Colonic mucosa (tissue), 4 donors: Measurements from ENCODE around the gene TMEM270. TPM values are rescaled to one million over a fixed set of nuclear protein-coding genes. Genes with fewer than 3 reads are reported as not detected.

Source experiments
- DNase-seq: peaks from one replicate; pipeline ENCODE4 v3.0.0-alpha.2; 2020
- H3K27ac ChIP-seq: fragments of 200-600 bp; one replicate; pipeline ENCODE4 v1.8.0; 2021
- H3K27me3 ChIP-seq: fragments of 200-600 bp; one replicate; pipeline ENCODE4 v1.8.0; 2021
- H3K36me3 ChIP-seq: fragments of 200-600 bp; one replicate; pipeline ENCODE4 v1.8.0; 2021
- H3K4me1 ChIP-seq: fragments of 200-600 bp; one replicate; pipeline ENCODE4 v1.8.0; 2021; ENCODE audit warnings: mild to moderate bottlenecking
- H3K4me3 ChIP-seq: fragments of 200-600 bp; one replicate; pipeline ENCODE4 v1.8.0; 2021
- H3K9ac ChIP-seq, 2 donors: one replicate each; pipeline ENCODE4 v1.7.0; 2013; ENCODE audit warnings: control low read depth in 2 of 2, low read depth in 2 of 2, low read length in 2 of 2
- H3K9me3 ChIP-seq: fragments of 200-600 bp; one replicate; pipeline ENCODE4 v1.8.0; 2021
- intact Hi-C: fragments of 100-400 bp; cut with DNase I; formaldehyde crosslinking; loops from one replicate; pipeline ENCODE4 v1.14.1; 2022
- total RNA-seq, 2 donors: library from RNA; stranded (reverse); fragmentation: NEBNext Ultra II Directional in 1 of 2; extraction: Animal tissue kit (Norgen Biotek cat#: 25700) in 1 of 2; gene quantifications; one replicate each; pipeline ENCODE4 v1.2.1, GENCODE V29; 2021
- TF ChIP-seq, protein P1 (sequence below): fragments of 200-600 bp; IDR thresholded peaks from one replicate; pipeline ENCODE4 v1.8.0; 2022; ENCODE audit warnings: antibody characterized with exemption, mild to moderate bottlenecking
- donor health status: healthy.
- donor health status: DM: no; HTN: no; CAD: no.
- donor health status: DM: no; HTN: no; CAD: no.

The TMEM270 gene
- total RNA-seq, 2 donors from 2014 or later, result not detected

- H3K27me3 ChIP-seq, result no peaks in the 10 kb centered on the region
- H3K9ac ChIP-seq, result no peak overlapping the region
- DNase-seq, result no peak
- H3K4me1 ChIP-seq, result peaks cover 8% of the 10 kb centered on the region
- H3K9me3 ChIP-seq, result no peaks in the 10 kb centered on the region
- H3K27ac ChIP-seq, result no peak overlapping the region
- TF ChIP-seq, protein P1, sequence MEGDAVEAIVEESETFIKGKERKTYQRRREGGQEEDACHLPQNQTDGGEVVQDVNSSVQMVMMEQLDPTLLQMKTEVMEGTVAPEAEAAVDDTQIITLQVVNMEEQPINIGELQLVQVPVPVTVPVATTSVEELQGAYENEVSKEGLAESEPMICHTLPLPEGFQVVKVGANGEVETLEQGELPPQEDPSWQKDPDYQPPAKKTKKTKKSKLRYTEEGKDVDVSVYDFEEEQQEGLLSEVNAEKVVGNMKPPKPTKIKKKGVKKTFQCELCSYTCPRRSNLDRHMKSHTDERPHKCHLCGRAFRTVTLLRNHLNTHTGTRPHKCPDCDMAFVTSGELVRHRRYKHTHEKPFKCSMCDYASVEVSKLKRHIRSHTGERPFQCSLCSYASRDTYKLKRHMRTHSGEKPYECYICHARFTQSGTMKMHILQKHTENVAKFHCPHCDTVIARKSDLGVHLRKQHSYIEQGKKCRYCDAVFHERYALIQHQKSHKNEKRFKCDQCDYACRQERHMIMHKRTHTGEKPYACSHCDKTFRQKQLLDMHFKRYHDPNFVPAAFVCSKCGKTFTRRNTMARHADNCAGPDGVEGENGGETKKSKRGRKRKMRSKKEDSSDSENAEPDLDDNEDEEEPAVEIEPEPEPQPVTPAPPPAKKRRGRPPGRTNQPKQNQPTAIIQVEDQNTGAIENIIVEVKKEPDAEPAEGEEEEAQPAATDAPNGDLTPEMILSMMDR, result no peak
- no peaks in the 10 kb centered on the region for H3K36me3 ChIP-seq
- intact Hi-C loops, result loop anchor here (10.0 kb wide), 1 partner anchor 238 kb away; no protein-coding TSS in a partner anchor
- no peak overlapping the region for H3K4me3 ChIP-seq
These were observed 8.5 kb upstream of the TMEM270 start for GRCh38 chr7:73852500-73852899.

GRCh38 chr7:73856941-73857340 is 4.0 kb upstream of the TMEM270 start:
- no peak for DNase-seq
- TF ChIP-seq, protein P1, result no peak
- H3K36me3 ChIP-seq, result no peaks in the 10 kb centered on the region
- H3K4me1 ChIP-seq, result no peaks in the 10 kb centered on the region
- no peaks in the 10 kb centered on the region for H3K9me3 ChIP-seq
- no peak overlapping the region for H3K4me3 ChIP-seq
- H3K9ac ChIP-seq, result no peak overlapping the region
- H3K27me3 ChIP-seq, result no peaks in the 10 kb centered on the region
- intact Hi-C loops, result loop anchor here (5.0 to 10.0 kb wide), 3 partner anchors 45 to 242 kb away; no protein-coding TSS in a partner anchor
- H3K27ac ChIP-seq, result no peak overlapping the region

DNA sequence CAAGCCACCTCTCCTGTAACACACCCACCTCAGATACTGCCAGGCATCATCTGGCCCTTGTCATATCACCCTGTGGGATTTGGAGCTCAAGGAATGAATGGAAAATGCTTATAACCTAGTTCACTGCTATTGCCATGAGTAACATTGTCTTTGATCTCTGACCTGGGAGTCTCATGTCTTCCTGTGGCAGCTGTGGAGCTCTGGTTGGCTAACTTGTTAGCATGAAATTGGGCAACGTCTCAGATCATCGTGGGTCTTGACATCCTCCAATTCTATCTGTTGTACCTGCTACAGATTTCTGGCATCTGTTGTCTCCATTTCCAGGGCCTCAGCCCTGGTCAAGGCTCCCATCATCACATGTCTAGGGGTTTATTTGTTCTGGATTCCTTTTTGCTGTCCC is 2.2 kb upstream of the TMEM270 start:
- Histone ChIP-seq H3K36me3 (no peaks in the 10 kb centered on the region), H3K27me3 (no peaks in the 10 kb centered on the region), H3K4me1 (no peaks in the 10 kb centered on the region), H3K27ac (no peak overlapping the region), H3K9me3 (no peaks in the 10 kb centered on the region), H3K9ac (no peak overlapping the region), H3K4me3 (no peak overlapping the region)
- intact Hi-C loops, result loop anchor here (5.0 to 10.0 kb wide), 3 partner anchors 47 to 244 kb away; no protein-coding TSS in a partner anchor
- DNase-seq, result no peak
- TF ChIP-seq, protein P1, result no peak

- intact Hi-C loops, result no loop called here
- Histone ChIP-seq H3K27me3 (no peaks in the 10 kb centered on the region), H3K9ac (no peak overlapping the region), H3K4me1 (no peaks in the 10 kb centered on the region), H3K4me3 (no peak overlapping the region), H3K27ac (no peak overlapping the region), H3K36me3 (no peaks in the 10 kb centered on the region), H3K9me3 (no peaks in the 10 kb centered on the region)
- DNase-seq, result no peak
- TF ChIP-seq, protein P1, result no peak
These were observed 346 bp downstream of the TMEM270 start for GRCh38 chr7:73861305-73861704.

- no peak overlapping the region for H3K9ac ChIP-seq
- DNase-seq, result no peak
These were observed 4.2 kb downstream of the TMEM270 start for GRCh38 chr7:73864981-73865711.

More at GRCh38 chr7:73864981-73865711, 4.2 kb downstream of the TMEM270 start:
- no peak overlapping the region for H3K27ac ChIP-seq
- no peaks in the 10 kb centered on the region for H3K4me1 ChIP-seq
- H3K36me3 ChIP-seq, result no peaks in the 10 kb centered on the region
- no peak overlapping the region for H3K4me3 ChIP-seq
- TF ChIP-seq, protein P1, result no peak
- intact Hi-C loops, result loop anchor here (5.0 kb wide), 1 partner anchor 162 kb away; the partner anchor contains the start of gene ELN
- no peaks in the 10 kb centered on the region for H3K27me3 ChIP-seq
- no peaks in the 10 kb centered on the region for H3K9me3 ChIP-seq
